GM21526 (cell line): ENCODE measurements around the gene RIN3.

Experiments
- ATAC-seq: cut with Tn5 transposase; IDR thresholded peaks from one replicate; pipeline ENCODE4 v1.9.1; 2021; ENCODE audit warnings: moderate library complexity; ENCODE audit not compliant: unreplicated experiment, low FRiP score

RIN3 gene

GRCh38 chr14:92484132-92484823, 29.3 kb upstream of the RIN3 start:
- no peak for ATAC-seq

- ATAC-seq: no peak
Measured at GRCh38 chr14:92486881-92487280, 26.7 kb upstream of the RIN3 start.

DNA sequence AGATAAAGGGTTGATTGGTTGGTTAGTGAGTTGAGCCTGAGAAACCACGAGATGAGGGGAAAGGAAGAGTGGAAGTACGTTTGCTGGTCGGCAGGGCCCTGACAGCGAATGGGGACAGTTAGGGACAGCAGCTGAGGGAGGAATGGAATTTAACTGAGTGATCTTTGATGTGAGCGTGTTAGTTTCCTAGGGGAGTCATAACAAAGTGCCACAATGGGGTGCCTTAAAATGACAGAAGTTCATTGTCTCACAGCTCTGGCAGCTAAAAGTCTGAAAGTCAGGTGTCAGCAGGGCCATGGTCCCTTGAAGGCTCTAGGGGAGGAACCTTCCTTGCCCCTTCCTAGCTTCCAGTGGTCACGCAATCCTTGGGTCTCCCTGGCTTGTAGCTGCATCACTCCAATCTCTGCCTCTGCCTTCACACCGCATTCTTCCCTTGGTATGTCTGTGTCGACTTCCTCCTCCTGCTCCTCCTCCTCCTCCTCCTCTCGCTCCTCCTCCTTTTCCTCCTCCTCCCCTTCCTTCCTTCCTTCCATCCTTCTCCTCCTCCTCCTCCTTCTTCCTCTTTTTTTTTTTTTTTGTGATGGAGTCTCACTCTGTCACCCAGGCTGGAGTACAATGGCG, 26.0 kb upstream of the RIN3 start:
- no peak for ATAC-seq

GRCh38 chr14:92489394-92490238, 24.0 kb upstream of the RIN3 start:
- no peak for ATAC-seq

GRCh38 chr14:92490239-92490959, 23.2 kb upstream of the RIN3 start:
- no peak for ATAC-seq

GRCh38 chr14:92491782-92492181, 21.8 kb upstream of the RIN3 start:
- ATAC-seq: no peak

DNA sequence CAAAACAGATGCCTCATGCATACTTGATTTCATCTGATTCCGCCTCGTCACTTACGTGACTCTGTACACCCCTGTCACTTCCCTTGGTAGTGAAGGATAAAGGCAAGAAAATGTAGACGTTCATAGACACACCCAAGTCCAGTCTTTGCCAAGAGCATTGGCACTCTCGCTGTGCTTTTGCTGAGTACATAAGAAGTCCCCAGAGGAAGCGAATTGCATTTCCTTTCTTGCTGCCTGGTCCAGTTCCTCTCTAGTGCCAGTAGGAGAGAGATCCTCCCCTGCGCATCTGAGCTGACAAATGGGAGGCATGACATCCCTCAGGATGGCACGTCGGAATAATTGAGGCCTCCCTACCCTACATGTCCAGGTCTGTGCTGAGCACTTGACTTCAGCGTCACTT, 21.3 kb upstream of the RIN3 start:
- no peak for ATAC-seq

DNA sequence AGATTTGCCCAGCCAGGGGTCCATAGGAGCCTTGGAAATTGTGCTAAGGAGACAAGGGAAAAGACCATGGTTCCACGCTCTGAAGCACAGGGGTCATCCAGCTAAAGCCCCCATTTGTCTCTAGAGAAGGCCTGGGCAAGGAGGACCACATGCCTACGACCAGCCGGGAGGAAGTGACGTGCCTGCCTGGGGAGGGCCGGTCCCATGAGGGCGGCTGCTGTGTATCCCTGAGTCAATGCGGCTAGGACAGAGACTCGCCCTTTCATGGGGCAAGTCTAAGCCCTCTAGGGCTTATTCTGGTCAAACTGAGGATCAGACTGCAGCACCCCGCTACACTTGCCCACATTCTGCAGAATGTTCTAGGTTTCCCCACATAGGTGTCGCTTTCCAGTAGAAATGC, 20.6 kb upstream of the RIN3 start:
- no peak for ATAC-seq

DNA sequence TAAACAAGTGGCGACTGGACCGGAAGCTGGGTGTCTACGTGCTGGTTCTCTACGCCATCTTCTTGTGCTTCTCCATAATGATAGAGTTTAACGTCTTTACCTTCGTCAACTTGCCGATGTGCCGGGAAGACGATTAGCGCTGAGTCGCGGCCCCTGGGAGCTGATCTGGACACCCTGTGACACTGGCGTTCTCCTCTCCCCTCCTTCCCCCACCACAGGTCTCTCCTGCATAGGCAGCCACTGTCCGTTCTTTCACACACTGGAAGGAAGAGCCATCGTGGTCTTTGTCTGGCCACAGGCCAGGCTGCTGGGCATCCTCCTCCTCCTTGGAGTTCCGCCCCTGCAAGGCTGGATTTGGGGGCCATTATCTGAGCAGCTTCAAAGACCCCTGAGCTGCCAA, 20.1 kb upstream of the RIN3 start:
- no peak for ATAC-seq

DNA sequence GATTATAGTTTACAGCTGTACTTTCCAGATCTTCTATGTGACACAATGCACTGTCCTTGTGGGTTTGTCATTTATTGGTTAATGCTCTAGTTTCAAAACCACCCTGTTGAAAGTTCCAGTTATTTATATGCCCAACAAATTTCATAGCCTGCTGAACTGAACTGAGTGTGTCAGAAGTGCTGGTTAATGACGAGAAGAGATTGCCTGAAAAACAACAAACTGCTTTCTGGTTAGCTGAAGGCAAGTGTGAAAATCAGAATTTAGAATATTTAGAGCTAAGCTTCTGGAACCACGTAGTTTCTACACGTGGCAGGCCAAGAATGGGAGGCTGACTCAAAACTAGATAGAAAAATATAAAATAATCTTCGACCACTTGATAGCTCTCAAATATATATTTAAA, 19.1 kb upstream of the RIN3 start:
- ATAC-seq: no peak

DNA sequence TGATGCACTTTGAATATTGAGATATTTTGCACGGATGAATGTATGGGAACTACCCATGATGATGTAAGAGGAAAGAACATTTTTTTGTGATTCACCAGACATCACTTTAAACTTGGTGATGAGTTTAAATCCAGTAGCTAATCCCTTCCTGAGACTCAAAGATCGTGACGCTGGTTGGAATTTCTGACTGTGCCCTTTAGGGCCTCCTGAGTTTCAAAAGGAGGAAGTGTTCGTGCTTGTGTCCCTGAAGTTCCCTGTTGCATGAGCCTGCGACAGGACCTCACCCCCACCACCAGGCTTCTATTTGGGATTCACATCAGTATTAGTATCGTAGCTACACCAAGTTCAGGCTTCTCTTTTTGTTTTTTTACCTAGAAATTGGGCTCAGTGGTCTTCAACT, 18.6 kb upstream of the RIN3 start:
- no peak for ATAC-seq

GRCh38 chr14:92496191-92496857, 17.3 kb upstream of the RIN3 start:
- ATAC-seq: no peak

GRCh38 chr14:92497391-92497790, 16.2 kb upstream of the RIN3 start:
- ATAC-seq: no peak

GRCh38 chr14:92499234-92499633, 14.3 kb upstream of the RIN3 start:
- no peak for ATAC-seq

DNA sequence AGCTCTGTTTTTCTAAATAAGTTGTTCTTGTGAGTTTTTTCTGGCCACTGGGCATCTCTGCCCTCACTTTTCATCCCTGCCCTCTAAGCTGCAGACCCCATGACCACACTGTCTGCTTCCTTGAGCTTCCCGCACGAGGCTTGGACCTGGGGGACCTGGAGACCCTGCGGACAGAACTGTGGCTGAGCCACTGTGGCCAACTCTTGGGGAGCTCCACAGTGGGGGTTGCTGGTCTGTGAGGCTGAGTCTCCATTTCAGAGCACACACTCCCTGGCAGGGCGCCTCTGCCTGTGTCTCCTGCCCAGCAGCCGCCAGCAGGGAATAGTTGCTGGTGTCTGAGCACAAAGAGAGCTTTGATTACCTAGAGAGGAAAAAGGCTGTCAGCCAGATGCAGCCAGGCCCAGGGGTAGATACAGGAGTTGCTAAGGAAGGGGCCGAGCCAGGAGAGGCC, 13.1 kb upstream of the RIN3 start:
- ATAC-seq: no peak

DNA sequence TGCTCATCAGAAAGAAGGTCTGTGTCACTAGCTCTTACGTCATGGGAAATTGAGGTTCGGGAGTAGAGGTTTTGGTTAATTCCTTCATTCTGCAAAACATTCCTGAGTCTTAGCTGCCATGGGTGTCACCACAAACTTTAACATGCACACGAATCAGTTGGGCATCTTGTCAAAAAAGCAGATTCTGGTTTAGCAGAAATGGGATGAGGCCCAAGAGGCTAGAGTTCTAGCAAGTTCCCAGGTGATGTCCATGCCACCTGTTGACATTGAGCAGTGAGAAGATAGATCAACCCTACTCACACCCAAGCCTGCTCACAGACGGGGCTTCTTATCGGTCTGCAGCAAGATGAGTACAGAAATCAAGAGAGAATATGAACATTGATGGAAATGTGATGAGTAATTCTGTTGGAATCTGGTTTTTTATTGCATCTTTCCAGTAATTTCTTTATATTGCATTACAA, 11.7 kb upstream of the RIN3 start:
- ATAC-seq: no peak

- no peak for ATAC-seq
Measured at GRCh38 chr14:92502541-92503286, 10.9 kb upstream of the RIN3 start.

DNA sequence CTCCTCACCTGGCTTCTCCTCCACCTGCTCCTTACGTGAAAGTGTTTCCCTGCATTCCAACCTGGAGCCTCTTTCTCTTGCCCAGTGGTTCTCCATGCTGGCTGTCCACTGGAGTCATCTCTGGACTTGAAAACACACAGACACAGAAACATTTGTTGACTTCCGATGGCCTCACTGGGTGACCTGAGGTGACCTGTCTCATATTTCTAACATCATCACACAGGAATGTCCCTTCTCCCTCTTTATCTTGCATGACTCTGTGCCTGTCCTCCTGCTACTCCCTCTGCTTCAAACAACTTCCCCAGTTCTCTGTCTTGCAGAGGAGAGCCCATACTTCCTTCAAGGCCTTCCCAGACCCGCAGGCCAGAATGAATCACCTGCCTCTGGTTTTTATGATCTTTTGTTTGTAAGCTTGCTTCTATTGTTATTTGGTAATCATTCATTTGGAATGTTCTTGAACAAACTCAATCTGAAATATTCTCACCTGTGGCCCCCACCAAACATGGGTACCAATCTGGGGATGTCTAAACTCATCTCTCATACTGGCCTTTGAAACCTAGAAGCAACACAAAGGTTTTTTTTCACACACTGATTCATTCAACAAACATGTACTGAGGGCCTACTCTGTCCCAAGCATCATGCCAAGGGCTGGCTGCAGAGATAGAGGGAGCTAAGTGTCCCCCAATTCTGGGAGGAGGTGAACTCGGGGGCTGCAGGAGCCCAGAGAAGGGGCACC, 9.7 kb upstream of the RIN3 start:
- ATAC-seq: no peak

DNA sequence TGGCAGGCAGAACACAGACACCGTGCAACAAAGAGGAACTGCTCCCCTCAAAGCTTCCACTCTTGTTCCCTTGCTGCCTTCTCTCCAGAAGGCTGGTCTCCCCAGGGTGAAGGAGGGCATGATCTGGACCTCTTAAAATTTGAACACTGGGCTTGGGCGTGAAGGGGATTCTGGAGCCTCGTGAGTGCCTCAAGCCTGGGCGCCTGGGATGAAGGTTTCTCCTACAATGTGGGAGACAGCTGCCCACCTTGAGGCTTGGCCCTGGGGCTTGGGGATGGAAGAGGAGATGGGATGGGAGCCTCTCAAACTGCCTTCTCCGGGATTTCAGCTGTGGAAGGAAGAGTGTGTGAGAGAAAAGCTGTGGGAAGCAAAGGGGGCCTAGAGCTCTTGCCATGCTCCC, 7.8 kb upstream of the RIN3 start:
- ATAC-seq: no peak
